ENCODE measurements around the gene RSU1.

RSU1 gene

GRCh38 chr10:16602104-16602775 lies 215.0 kb downstream of the RSU1 start:
- no peak for DNase-seq (ENCODE audit: low read depth)

- DNase-seq (ENCODE audit: low read depth): no peak
Observed at GRCh38 chr10:16599662-16600061, 217.6 kb downstream of the RSU1 start.

GRCh38 chr10:16597656-16598055 lies 219.6 kb downstream of the RSU1 start:
- no peak for DNase-seq (ENCODE audit: low read depth)

DNA sequence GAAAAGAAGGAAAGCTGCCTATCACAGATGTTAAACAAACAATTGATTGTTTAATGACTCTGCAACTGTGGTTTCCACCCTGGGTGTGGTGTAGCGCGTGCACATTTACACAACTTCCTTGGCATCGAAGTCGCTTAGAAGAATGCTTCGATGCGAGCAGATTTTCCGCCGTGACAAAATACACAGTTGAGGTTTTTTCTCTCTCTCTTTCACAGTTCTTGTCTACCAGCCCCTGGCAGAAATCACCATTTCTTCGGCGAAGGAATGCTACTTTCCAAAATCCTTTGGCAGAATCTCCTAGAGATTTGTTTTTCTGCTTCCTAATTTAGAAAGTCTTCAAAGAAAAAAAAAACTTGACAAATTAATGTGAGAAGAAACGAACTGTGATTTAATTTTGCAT lies 224.8 kb downstream of the RSU1 start:
- no peak for DNase-seq (ENCODE audit: low read depth)

- no peak for DNase-seq (ENCODE audit: low read depth)
Observed at GRCh38 chr10:16586358-16587138, 230.7 kb downstream of the RSU1 start.

- DNase-seq (ENCODE audit: low read depth): no peak
Observed at GRCh38 chr10:16585103-16585502, 232.1 kb downstream of the RSU1 start.

- no peak for DNase-seq (ENCODE audit: low read depth)
Observed at GRCh38 chr10:16583382-16583781, 233.8 kb downstream of the RSU1 start.

- no peak for DNase-seq (ENCODE audit: low read depth)
Observed at GRCh38 chr10:16581202-16581601, 236.0 kb downstream of the RSU1 start.

DNA sequence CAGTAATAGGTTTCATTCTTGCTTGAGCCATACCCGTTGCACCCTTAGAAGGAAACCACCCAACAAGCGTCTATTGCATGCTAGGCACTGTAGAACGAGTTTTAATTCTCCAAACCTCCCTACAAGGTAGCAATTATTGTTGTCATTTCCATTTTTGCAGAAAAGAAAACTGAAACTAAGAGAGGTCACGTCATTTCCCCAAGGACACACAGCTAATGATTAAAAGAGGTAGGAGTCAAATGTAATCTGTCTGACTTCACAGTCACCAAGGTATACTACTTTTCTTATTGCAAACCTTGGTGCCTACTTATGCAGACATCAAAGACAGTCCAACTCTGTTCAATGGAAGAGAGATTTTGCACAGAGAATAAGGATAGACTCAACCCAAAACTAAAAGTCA lies 246.5 kb downstream of the RSU1 start:
- DNase-seq (ENCODE audit: low read depth): no peak

- no peak for DNase-seq (ENCODE audit: low read depth)
Observed at GRCh38 chr10:16566202-16566805, 250.9 kb downstream of the RSU1 start.

DNA sequence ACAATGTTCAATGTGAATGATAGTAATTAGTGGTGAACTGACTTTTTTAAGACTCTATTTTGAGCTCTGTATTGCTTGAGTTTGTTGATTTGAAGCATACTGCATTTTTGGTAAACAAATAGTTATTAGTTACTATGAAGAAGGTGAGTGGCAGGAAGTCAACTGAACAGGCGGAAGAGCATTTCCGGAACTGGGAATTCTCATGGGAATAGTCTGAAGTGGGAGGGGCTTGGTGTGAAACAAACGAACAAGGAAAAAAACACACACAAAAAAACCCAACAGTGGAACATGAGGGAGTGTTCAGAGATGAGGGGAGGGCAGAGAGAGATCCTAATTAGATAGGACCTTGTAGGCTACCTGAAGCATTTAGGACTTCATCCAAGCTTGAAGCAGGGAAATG lies 251.6 kb downstream of the RSU1 start:
- no peak for DNase-seq (ENCODE audit: low read depth)

- no peak for DNase-seq (ENCODE audit: low read depth)
Observed at GRCh38 chr10:16562891-16563290, 254.3 kb downstream of the RSU1 start.

- no peak for DNase-seq (ENCODE audit: low read depth)
Observed at GRCh38 chr10:16559236-16559773, 257.9 kb downstream of the RSU1 start.

DNA sequence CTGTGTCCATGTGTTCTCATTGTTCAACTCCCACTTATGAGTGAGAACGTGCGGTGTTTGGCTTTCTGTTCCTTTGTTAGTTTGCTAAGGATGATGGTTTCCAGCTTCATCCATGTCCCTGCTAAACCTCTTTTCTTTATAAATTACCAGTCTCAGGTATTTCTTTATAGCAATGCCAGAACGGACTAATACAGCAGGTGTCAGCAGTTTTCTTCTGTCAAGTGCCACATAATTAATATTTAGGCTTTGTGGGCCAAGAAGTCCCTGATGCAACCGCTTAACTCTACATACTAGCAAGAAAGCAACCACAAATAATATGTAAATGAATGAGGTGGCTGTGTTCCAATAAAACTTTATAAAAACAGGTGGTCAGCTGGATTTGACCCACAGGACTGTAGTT lies 269.3 kb downstream of the RSU1 start:
- no peak for DNase-seq (ENCODE audit: low read depth)

GRCh38 chr10:16545116-16545736 lies 272.0 kb downstream of the RSU1 start:
- no peak for DNase-seq (ENCODE audit: low read depth)

DNA sequence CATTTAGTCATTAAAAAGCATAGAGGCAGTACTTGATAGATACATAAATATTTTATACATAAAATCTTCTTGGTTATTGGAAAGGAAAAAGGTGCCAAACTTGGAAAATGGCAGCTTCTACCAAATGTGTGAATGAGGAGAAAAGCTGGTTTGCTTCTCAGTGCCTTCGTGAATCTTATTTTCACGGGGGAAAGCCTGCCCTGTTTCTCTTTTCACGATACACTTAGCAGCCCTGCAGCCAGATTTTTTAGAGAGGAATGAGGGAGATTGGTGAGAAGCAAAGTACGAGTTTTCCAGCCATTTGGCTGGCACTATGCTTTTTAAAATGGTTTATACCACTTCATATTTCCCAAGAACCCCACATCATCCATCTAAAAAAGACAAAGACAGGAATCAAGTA lies 272.6 kb downstream of the RSU1 start:
- DNase-seq (ENCODE audit: low read depth): no peak

DNA sequence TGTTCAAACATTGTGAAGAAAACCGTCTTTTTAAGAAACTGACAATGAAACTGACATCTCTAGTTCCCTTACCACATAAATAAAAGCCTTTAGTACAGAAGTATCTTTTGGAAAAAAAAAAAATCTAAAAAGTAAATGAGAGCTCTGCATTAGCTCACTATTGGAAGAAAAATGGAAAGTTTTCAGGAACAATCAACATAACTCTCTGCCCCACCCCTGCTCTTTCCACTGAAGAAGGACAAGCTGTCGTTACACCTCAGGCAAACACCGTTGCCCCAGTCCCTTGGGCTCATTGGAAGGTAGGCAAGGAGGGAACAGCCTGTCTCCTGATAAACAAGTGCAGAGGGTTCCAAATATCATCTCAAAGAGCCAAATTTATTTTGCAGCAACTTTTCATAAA lies 273.1 kb downstream of the RSU1 start:
- DNase-seq (ENCODE audit: low read depth): no peak
